SHP77 (cell line): ENCODE results near the gene LRRC8D.
"Not testable (repeated sequence)": the region's sequence is repeated elsewhere in the genome, so short reads cannot be mapped to it uniquely, and the experiment has no call there.

Experiments
- DNase-seq, 2 experiments: peaks; one replicate each; lab custom pipeline; 2025; lab: John Stamatoyannopoulos, UW

LRRC8D gene

DNA sequence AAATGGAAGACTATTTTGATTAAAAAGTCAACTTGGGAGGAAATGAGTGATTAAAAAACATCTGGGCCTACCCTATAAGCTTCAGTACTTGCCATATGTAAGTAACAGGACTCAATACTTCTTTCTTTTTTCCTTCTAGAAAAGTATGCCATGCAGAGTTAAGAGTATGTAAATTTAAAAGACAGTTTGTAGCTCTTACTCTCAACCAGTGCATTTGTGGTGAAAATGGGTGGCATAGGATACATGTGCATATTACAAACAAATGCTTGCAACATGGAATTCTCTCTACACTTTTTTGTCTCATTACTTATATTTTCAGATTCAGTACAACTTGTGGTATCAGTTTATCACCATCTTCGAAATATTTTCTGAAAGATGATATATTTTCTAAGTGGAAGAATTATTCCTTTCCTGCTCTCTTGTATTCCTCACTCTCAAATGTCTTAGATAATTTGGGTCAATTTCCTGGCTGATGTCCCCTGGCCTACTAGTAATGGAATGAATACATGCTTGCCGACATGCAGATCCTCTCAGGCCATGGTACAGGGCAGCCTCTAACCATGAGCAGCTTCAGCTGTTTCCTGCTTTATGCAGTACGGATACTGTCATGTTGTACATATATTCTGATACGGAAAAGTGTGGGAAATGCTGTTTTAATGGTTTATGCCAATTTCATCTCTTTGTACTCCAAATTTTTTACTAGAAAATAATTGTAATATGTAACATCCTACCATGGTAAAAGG is 92.7 kb downstream of the LRRC8D start:
- DNase-seq = no peak

DNA sequence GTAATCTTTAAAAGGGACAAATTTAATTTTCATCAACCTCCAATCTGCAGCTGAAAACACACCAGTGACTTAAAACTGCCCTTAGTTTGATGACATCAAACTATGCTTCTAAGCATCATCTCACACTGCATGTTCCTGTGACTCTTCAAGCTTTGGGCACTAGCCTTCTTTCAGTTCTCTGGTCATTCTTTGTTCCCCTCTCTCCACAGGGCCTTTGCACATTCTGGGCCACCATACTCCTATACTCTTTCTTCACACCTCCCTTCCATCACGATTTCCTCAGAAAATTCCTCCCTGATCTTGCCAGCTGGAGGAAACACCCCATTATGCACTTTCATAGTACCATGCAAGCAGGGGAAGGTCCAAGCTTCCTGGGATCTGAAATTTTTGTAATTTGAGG is 96.5 kb downstream of the LRRC8D start:
- DNase-seq = no peak

DNA sequence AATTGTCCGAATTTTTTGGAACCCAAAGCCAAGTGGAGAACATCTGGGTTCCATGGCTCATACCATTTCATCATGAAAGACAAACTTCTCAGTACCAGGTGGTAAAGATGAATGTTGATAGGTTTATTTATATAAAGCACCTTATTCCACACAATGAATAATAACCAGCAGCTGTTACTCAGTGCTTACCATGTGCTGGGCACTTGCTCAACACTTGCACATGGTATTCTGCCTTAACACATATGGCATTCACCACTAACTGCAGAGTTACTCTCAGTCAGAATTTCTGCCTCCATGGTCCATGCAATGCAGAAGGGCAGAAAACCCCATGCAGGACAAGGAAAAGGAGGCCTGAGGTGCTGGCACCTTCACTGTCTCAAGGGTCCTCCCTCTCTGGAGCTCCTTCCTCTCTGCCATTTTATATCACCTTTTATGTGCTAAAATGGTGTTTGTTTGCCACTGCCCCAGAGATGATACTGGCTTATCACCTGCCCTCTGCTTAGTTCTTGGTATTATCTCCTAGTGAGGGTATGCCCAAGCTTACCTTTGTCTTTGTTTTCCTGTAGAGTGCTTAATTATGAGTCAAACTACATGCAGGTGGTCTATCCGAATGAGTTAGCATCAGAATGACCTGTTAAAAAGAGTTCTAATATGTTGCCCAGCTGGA is 97.4 kb downstream of the LRRC8D start:
- no peak for DNase-seq

DNA sequence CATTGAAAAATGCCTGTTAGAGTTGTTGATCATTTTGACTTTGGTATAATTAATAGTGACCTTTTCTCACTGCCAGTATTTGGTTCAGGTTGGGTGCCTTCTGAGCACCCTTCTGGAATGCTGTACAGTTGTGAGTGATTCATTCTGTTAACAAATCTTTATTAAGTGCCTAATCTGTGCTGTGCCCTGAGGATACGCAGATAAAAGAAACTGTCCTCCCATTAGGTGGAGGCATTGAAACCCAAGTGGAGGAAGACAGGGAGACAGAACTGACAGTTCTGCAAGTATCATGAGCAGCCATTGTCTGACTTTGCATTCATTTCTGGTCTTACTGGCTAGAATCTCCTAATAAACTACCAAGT is 97.9 kb downstream of the LRRC8D start:
- no peak for DNase-seq

DNA sequence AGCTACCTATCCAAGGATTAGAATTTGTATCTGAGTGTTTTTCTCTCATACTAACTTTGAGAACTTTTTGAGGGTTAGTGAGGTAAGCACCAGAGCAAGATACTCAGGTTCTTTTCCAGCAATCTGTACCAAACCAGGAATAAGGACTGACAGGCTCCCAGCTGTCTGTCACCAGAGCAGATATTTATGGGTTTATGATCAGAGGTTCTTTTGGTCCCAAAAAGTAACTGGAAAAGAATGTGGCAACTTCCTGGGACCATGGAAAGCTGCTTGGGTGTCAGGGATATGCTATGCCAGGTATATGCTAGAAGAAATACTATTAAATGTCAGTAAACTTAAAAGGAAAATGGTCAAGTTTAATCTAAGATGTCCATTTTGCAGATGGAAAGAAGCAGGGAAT is 98.3 kb downstream of the LRRC8D start:
- DNase-seq = no peak

DNA sequence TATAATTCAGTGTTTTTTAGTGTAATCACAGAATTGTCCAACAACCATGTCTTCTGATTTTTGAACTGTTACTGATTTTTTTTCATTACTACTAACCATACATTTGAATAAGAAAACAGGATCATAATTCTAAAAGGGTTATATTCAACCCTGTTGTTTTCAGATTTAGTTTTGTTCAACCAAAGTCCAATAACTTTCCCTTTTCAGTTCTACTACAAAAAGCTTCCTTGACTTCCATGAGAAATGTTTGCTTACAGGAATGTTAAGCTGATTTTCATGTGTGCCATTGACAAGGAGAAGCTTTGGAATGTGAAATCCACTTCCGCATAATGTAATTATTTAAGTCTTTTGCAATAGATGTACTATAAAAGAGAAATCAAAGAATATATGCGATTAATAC is 102.1 kb downstream of the LRRC8D start:
- no peak for DNase-seq

DNA sequence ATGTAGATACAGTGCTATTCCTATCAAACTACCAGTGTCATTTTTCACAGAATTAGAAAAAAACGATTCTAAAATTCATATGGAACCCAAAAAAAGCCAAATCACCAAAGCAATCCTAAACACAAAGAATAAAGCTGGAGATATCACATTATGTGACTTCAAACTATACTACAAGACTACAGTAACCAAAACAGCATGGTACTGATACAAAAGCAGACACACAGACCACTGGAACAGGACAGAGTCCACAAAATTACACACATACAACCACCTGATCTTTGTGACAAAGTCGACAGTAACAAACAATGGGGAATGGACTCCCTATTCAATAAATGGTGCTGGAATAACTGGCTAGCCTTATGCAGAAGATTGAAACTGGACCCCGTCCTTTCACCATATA is 102.7 kb downstream of the LRRC8D start:
- no peak for DNase-seq

DNA sequence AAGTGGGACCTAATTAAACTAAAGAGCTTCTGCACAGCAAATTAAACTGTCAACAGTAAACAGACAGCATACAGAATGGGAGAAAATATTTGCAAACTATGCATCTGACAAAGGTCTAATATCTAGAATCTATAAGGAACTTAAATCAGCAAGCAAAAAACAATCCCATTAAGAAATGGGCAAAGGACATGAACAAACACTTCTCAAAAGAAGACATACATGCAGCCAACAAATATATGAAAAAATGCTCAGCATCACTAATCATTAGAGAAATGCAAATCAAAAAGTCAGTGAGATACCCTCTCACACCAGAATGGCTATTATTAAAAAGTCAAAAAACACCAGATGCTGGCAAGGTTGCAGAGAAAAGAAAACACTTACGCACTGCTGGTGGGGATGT is 103.2 kb downstream of the LRRC8D start:
- DNase-seq = not testable (repeated sequence)

DNA sequence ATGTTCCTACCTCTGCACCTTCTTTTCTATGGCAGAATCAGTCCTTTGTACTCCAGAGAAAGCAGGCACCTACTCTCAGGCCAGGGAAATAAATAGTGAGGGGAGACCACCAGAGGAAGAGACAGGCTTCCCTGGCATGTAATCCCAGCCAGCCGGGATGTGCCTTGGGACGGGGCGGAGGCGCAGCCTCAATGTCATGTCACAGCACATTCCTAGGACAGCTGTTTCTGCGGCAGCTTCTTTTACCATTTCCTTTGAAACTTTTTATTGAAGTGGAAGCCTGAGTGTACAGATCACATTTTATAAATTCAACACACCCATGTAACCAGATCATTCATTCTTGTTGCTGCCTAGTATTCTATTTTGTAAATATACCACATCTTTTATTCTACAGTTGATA is 106.2 kb downstream of the LRRC8D start:
- no peak for DNase-seq

DNA sequence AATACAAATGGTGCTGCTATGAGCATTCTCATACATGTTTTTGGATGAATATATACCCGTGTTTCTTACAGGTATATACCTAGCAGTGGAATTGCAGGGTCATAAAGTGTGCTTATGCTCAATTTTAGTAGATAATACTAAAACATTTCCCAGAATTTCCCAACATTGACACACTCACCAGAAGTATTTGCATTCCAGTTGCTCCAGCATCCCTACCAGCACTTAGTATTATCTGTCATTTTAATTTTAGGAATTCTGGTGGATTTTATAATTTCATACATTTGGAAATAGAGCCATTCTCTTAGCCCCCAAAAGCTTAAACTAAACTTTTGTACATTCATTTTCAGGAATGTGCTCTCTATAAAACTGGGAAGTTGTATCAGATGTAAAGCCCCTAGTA is 106.6 kb downstream of the LRRC8D start:
- no peak for DNase-seq

DNA sequence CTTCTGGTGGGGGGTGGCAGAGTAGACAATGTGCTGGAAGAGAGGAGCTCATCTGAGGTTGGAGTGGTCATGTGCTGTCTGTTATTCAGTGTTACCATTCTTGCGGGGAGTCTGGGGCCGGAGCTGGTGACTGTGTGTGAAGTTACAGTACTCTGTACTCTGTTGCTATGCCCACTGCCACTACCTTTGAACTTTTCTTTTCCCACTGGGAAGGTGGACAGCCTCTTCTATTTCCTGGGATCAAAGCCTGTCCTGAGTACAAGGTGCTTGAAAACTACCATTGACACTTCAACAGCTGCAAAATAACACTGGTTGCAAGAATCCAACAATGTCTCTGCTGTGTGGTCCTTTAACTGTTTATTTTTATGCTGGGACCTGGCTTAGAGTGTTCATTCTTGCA is 107.7 kb downstream of the LRRC8D start:
- no peak for DNase-seq

DNA sequence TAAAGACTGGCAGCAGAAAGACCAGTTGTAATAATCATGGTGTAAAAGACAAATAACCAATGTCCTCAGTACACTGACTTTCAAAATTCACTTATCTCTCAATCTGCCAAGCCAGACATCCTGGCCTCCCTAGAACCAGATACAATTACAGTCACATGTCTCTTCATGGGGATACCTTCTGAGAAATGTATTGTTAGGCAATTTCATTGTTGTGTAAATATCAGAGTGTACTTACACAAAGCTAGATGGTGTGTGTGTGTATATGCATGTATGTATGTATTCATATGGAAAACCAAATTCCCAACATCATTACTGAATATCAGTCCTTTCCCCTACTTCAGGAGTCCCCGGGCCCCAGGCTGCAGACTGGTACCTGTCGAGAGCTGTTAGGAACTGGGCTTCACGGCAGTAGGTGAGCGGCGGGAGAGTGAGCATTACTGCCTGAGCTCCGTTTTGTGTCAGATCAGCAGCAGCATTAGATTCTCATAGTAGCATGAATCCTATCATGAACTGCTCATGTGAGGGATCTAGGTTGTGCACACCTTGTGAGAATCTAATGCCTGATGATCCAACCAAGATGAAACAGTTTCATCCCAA is 108.7 kb downstream of the LRRC8D start:
- DNase-seq = no peak

DNA sequence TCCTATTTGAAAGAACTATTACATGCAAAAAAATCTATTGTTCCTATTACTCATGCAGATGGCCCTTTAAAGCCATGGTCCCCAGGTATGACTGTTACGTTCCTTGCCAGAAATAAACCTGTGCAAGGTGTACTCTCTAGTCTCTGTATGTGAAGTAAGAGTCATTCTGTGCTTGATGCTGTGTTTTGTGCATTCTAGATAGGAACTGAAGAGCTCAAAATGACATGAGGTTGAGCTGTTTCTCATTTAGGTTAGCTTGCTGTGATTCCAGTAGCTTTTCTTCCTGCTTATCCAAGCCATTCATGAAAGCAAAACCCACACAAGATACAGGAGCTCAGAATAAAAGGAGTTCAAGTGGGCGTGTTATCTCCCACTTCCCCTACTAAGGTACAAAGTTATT is 109.7 kb downstream of the LRRC8D start:
- no peak for DNase-seq

DNA sequence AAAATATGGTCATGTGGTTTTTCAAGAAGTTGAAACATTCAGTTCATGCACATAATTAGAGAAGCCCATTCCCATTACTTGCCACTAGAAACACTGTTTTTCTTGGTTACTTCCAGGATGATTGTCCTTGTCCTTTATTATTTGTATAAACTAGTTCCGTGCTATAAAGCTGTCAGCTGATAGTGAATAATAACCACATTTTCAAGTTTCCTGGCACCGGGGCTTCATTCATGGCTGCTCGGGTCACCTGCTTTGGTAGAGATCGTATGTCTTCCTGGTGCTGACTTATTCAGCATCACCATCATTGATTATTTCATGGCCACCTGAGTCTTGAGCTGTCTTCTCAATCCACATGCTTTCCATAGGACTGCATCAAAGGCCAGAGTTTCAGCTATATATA is 111.1 kb downstream of the LRRC8D start:
- DNase-seq = no peak

DNA sequence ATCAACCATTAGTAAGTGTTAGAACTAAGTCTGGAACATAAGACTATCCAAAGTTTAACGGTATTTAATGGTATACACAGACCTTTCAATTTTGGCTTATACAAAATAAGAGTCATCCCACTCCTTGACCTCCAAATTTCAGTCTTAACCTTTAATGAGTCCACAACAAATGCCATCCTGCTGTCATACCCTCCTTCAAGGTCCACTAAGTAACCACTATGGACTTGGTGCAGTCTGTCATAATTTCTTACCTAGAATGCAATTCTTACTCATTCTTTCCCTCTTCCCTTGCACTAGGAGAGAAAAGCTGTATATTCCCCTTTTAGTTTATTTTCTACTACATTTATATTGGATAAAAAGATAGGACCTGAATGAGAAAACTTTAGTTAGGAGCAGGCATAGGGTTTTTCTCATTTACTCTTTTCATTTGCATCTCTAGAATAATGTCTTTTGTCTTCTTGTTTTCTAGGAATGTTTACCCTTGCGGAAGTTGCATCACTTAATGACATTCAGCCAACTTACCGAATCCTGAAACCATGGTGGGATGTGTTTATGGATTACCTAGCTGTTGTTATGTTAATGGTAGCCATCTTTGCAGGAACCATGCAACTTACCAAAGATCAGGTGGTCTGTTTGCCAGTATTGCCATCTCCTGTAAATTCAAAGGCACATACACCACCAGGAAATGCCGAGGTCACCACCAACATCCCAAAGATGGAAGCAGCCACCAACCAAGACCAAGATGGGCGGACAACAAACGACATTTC is 111.9 kb downstream of the LRRC8D start:
- DNase-seq = no peak

DNA sequence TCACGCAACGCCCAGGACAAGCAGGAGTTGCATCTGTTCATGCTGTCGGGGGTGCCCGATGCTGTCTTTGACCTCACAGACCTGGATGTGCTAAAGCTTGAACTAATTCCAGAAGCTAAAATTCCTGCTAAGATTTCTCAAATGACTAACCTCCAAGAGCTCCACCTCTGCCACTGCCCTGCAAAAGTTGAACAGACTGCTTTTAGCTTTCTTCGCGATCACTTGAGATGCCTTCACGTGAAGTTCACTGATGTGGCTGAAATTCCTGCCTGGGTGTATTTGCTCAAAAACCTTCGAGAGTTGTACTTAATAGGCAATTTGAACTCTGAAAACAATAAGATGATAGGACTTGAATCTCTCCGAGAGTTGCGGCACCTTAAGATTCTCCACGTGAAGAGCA is 113.6 kb downstream of the LRRC8D start:
- no peak for DNase-seq

DNA sequence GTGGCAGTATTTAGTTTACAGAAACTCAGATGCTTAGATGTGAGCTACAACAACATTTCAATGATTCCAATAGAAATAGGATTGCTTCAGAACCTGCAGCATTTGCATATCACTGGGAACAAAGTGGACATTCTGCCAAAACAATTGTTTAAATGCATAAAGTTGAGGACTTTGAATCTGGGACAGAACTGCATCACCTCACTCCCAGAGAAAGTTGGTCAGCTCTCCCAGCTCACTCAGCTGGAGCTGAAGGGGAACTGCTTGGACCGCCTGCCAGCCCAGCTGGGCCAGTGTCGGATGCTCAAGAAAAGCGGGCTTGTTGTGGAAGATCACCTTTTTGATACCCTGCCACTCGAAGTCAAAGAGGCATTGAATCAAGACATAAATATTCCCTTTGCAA is 114.4 kb downstream of the LRRC8D start:
- DNase-seq = no peak

DNA sequence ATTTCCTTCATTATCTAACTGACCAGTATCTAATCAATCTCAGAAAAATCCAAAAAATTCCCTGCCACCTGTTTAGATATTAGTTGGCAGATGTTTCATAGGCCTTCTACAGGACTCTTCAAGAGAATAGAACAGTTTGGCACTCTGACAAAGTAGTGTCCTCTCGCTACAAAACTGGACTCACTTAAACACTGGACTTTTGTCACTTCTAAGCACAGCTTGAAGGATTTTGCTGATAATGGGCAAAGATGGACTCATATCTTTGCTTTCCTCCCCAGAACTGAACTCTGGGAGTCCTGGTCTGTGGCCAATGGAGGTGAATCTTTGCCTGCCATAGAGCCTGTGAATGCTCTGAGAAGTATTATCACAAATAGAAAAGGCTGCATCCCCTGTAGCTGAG is 115.9 kb downstream of the LRRC8D start:
- no peak for DNase-seq

DNA sequence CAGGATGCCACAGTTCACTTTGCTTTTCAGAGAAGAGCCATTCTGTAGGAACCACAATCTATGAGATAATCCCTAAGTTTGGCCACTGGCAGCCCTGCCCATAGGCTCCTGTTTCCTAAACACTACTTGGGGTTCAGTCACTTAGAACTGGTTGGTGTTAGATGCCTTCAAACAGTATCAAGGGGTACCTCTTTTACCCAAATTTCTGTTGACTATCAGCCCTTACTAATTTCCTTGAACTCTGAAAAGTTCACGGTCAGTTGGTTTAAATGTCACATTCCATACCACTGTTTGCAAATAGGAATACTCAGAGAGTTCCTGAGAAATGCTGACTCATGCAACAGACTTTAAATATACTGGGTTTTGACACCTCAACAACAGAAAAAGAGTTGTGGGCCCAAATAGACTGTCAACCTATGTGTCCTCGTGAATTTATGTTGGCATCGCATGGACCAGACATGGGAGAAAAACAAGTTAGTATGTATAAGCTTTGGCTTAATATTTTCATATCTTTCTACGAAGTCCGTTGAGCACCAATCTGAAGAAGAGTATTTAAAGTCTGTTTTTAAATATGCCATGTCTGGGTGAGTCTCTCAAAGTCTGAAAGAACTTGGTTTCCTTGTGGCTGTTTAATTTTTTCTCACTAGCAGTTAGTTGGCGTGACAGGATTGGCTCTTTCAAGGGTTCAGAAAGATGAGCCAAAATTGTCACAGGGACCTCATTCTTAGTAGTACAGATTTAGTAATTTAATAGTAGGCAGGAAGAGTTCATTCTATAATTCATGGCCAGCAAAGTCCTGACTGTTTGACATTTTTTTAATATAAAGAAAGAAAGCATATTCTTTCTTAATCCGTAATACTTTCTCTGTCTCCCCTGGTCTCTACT is 117.6 kb downstream of the LRRC8D start:
- DNase-seq = no peak

DNA sequence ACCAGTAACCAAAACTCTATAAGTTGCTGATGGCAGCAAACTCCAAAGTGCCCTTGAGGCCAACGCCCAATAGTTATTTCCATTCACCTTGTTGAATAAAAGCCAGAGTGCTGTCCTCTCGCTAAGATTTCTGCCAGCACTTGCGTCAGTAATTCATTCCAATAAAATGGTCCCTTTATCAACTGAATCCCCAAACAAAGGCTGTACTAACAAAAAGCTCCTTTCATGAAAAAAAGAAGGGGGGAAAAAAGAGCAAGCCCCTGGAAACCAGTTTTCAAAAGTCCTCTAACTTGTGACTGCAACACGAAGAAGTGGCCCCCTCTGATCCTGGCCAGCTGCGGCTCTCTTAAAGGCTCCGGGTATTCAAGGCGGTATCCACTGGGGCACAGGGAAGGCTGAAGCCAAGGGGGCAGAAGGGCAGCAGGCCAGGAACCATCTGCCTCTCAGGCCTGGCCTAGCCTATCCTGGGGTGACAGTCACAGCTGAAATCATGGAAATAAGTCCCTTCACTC is 118.3 kb downstream of the LRRC8D start:
- DNase-seq = no peak

DNA sequence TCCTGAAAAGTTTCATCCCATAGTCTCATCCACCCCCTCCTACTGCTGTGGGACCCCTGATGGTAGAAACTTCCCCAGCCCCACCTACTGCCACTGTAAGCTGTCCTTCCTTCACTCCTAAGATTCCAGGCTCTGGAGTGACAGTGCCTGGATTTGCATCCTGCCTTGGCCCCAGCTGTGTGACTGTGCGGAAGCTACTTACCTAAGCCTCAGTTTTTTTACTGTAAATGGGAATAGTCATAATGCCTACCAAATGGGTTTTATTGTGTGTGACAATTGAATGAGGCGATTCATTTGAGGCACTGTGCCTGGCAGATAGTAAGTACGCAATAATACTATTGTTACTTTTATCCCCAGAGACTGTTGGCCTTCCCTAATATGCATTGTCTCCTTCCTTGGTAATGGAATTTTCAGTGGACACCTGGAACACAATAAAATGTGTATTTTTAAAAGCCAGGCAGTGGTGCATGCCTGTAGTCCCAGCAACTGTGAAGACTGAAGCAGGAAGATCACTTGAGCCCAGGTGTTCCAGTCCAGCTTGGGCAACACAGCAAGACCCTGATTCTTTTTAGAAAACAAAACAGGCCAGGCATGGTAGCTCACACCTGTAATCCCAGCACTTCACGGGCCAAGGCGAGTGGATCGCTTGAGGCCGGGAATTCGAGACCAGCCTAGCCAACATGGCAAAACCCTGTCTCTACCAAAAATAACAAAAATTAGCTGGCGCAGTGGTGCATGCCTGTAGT is 119.0 kb downstream of the LRRC8D start:
- DNase-seq = no peak
